DND-41 (cell line): ENCODE measurements around the gene GFOD2.

Experiments
- ATAC-seq: fragments of 200-7000 bp; cut with Tn5 transposase; 3 replicates; pipeline ENCODE4 v1.9.1; 2021; ENCODE audit warnings: low read depth; ENCODE audit not compliant: insufficient read depth
- DNase-seq: peaks from one replicate; pipeline ENCODE4 v3.0.0-alpha.2; 2020
- H2AFZ ChIP-seq: 2 replicates; pipeline ENCODE4 v1.6.0; 2012; ENCODE audit warnings: low read depth, low read length
- H3K27ac ChIP-seq: 2 replicates; pipeline ENCODE4 v1.5.1; 2012; ENCODE audit warnings: low read length, inconsistent platforms
- H3K27me3 ChIP-seq: fragments of 200-600 bp; sonication (generic); 2 replicates; pipeline ENCODE4 v1.6.0; 2012; ENCODE audit warnings: low read length, mild to moderate bottlenecking, inconsistent platforms; ENCODE audit not compliant: insufficient read depth, poor library complexity
- H3K36me3 ChIP-seq: 2 replicates; pipeline ENCODE4 v1.5.1; 2012; ENCODE audit warnings: low read length, inconsistent platforms; ENCODE audit not compliant: insufficient read depth
- H3K4me1 ChIP-seq: 2 replicates; pipeline ENCODE4 v1.5.1; 2012; ENCODE audit warnings: mild to moderate bottlenecking, low read length; ENCODE audit not compliant: insufficient read depth
- H3K4me2 ChIP-seq: 2 replicates; pipeline ENCODE4 v1.6.0; 2012; ENCODE audit warnings: mild to moderate bottlenecking, moderate library complexity, low read length, inconsistent platforms; ENCODE audit not compliant: insufficient read depth
- H3K4me3 ChIP-seq, 2 experiments: fragments of 200-600 bp in 1 of 2; shearing (Covaris generic) in 1 of 2; 2 replicates each; pipeline ENCODE4 v1.5.1; 2012 to 2016; ENCODE audit warnings: inconsistent platforms in 2 of 2, low read length in 2 of 2, mild to moderate bottlenecking in 2 of 2, low read depth in 1 of 2, moderate library complexity in 1 of 2
- H3K79me2 ChIP-seq: 2 replicates; pipeline ENCODE4 v1.6.0; 2012; ENCODE audit warnings: low read length, inconsistent platforms; ENCODE audit not compliant: insufficient read depth
- H3K9ac ChIP-seq: 2 replicates; pipeline ENCODE4 v1.6.0; 2012; ENCODE audit warnings: low read depth, mild to moderate bottlenecking, inconsistent platforms, low read length, moderate library complexity
- H3K9me3 ChIP-seq: 2 replicates; pipeline ENCODE4 v1.5.1; 2012; ENCODE audit warnings: low read length, moderate library complexity, mild to moderate bottlenecking, inconsistent platforms; ENCODE audit not compliant: insufficient read depth, severe bottlenecking
- H4K20me1 ChIP-seq: 2 replicates; pipeline ENCODE4 v1.6.0; 2012; ENCODE audit warnings: low read length; ENCODE audit not compliant: insufficient read depth
- CTCF ChIP-seq: IDR thresholded peaks from 2 replicates; pipeline ENCODE4 v1.5.1; 2012; ENCODE audit warnings: borderline replicate concordance, low read length, moderate library complexity, mild to moderate bottlenecking; ENCODE audit not compliant: poor library complexity, severe bottlenecking; ENCODE audit errors: extremely low read depth
- EZH2 ChIP-seq: IDR thresholded peaks from 3 replicates; pipeline ENCODE4 v1.6.1; 2012; ENCODE audit warnings: borderline replicate concordance, low read depth, mild to moderate bottlenecking, moderate library complexity, low read length, inconsistent platforms; ENCODE audit not compliant: severe bottlenecking

GFOD2 gene

DNA sequence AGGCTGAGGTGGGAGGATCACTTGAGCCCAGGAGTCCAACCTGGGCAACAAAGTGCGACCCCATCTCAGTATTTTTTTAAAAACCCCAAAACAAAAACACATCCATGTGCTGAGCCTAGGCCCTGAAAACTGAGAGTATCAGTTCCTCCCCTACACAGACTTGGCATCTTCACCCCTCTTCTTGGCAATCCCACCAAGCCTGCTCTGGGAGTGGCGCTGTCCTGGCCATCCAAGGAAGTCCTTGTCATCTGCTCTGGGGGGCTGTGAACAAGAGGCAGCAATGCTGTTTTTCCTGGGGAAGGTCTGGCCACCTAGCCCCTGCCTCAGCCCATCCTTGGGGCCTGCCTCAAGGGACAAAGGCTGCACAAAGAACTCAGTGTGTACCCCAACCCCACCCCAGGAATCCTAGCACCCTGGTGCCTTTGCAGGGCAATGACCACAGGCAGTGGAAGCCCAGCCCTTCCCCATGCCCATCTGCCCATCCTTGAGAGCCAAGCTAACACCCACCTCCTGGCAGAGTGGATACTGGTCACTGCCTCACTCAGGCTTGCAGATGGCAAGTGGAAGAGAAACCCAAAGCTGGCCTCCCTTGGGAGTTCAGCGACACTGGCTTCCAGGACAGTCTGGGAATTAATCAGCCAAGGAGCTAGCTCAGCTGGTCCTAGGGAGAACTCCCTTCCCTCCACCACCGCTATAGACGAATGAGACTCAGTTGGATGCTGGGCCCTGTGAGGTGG, 14.8 kb upstream of the GFOD2 start:
- Histone ChIP-seq H2AFZ (no peak overlapping the region), H3K27me3 (no peaks in the 10 kb centered on the region), H3K4me1 (no peaks in the 10 kb centered on the region), H4K20me1 (no peaks in the 10 kb centered on the region), H3K36me3 (peaks cover 56% of the 10 kb centered on the region), H3K79me2 (no peaks in the 10 kb centered on the region), H3K9ac (no peak overlapping the region), H3K27ac (no peak overlapping the region), H3K9me3 (no peaks in the 10 kb centered on the region), H3K4me2 (no peak overlapping the region), H3K4me3 (no peak overlapping the region)
- DNase-seq (no peak), ATAC-seq (no peak)
- TF ChIP-seq EZH2 (no peak), CTCF (no peak)

GRCh38 chr16:67731753-67732095, 12.6 kb upstream of the GFOD2 start:
- Histone ChIP-seq H3K4me2 (no peak overlapping the region), H4K20me1 (no peaks in the 10 kb centered on the region), H3K36me3 (peaks cover 78% of the 10 kb centered on the region), H3K79me2 (no peaks in the 10 kb centered on the region), H3K27ac (no peak overlapping the region), H3K27me3 (no peaks in the 10 kb centered on the region), H3K9me3 (no peaks in the 10 kb centered on the region), H2AFZ (no peak overlapping the region), H3K9ac (no peak overlapping the region), H3K4me3 (no peak overlapping the region), H3K4me1 (no peaks in the 10 kb centered on the region)
- no peak for DNase-seq
- no peak for ATAC-seq
- TF ChIP-seq CTCF (no peak), EZH2 (no peak)

- H3K9ac ChIP-seq = no peak overlapping the region
- no peak overlapping the region for H2AFZ ChIP-seq
- H3K79me2 ChIP-seq = no peaks in the 10 kb centered on the region
- H3K27me3 ChIP-seq = no peaks in the 10 kb centered on the region
- H3K4me3 ChIP-seq = no peak overlapping the region
- peaks cover 83% of the 10 kb centered on the region for H3K36me3 ChIP-seq
- DNase-seq = no peak
- TF ChIP-seq CTCF = no peak
- no peak for TF ChIP-seq EZH2
- H3K4me1 ChIP-seq = no peaks in the 10 kb centered on the region
- H4K20me1 ChIP-seq = no peaks in the 10 kb centered on the region
- no peak for ATAC-seq
- no peak overlapping the region for H3K27ac ChIP-seq
- H3K4me2 ChIP-seq = no peak overlapping the region
- H3K9me3 ChIP-seq = no peaks in the 10 kb centered on the region
Measured at GRCh38 chr16:67731071-67731752, 12.1 kb upstream of the GFOD2 start.
